HG02610 (cell line): ENCODE results near the gene POTED.
"Not testable (repeated sequence)": the region's sequence is repeated elsewhere in the genome, so short reads cannot be mapped to it uniquely, and the experiment has no call there.

Experiments used
- ATAC-seq: cut with Tn5 transposase; IDR thresholded peaks from one replicate; pipeline ENCODE4 v1.9.1; 2021; ENCODE audit warnings: mild to moderate bottlenecking, moderate library complexity; ENCODE audit not compliant: unreplicated experiment

The POTED gene

DNA sequence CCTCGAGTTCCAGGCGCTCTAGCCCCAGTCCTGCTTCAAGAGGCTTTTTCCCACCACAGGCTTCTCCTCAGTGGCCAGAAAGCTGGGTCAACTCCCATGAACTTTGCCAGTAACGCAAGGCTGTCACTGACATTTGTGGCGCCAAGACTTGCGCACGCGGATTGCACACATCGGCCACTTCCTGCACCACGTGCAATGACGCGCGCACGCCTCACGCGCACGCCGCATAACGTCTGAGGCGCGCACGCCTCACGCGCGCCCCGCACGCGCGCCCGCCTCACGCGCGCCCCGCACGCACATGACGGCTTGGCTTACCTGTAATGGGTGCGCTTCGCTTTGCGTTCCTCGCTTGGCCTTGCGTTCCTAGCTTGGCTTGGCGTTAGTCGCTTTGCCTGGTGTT is at the start of gene POTED:
POTED (plus strand) TSS at position 301 of the 400 bp plus-strand sequence. CDS start 452 bp downstream, outside the sequence.
- ATAC-seq, result not testable (repeated sequence)

DNA sequence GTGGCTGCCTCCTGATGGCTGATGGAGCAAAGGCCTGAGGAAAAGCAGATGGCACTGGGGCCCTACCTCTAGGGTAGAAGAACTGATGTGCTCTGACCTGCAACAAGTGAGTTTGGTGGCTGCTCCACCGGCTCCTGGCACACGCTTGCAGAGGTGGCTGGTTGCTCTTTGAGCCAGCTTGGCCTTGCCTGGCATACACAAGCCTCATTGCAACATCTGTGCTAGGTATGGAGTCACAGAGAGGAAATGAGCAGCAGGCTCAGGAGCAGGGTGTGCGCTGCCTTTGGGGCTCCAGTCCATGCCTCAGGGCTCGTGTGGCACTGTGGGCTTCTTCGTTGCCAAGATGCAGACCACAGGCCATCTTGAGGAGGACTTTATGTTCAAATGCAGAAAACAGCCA is 40.5 kb downstream of the POTED start:
- not testable (repeated sequence) for ATAC-seq

DNA sequence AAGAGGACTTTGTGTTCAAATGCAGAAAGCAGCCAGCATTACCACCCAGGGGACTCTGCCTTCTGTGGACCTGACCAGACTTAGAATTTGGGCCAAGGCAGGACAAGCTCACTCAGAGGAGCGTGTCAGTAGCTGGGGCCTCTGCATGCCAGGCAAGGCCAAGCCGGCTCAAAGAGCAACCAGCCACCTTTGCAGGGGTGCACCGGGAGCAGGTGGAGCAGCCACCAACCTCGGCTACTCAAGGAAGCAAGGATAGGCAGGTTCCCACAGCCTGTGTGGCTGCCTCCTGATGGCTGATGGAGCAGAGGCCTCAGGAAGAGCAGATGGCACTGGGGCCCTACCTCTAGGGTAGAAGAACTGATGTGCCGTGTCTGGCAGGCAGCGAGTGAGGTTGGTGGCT is 42.2 kb downstream of the POTED start:
- ATAC-seq, result not testable (repeated sequence)
